ENCODE measurements around the gene SMIM35. TPM values are rescaled to one million over a fixed set of nuclear protein-coding genes. Genes with fewer than 3 reads are reported as not detected.

Gene SMIM35
- total and polyA plus RNA-seq, 2 donors (not counting 3 experiments of a cell fraction or from before 2014, with no cell fraction given), result not detected

GRCh38 chr11:118051611-118052461, 34.9 kb downstream of the SMIM35 start:
- POLR2A ChIA-PET, result no interaction called here
- no peak for FAIRE-seq

More at GRCh38 chr11:118051611-118052461, 34.9 kb downstream of the SMIM35 start:
- intact Hi-C loops (cut with micrococcal nuclease), result no loop called here
- no TSS peak for BruUV-seq (replicated peaks)
- H2AFZ ChIP-seq (ENCODE audit: low read depth, low read length), result no peak overlapping the region
- CTCF ChIA-PET, result interaction anchor here (1.2 to 8.0 kb wide), 15 partner anchors 10 to 626 kb away, joined by 3 to 213 read pairs (median 16); partner anchors contain the start of gene FXYD2
- H3K9ac ChIP-seq (replicated peaks; ENCODE audit: extremely low read depth, insufficient read depth, low read length), result no peak overlapping the region
- no peaks in the 10 kb centered on the region for H3K79me2 ChIP-seq (ENCODE audit: control insufficient read depth, insufficient read depth, low read length)
- H3K9me3 ChIP-seq (replicated peaks; ENCODE audit: control insufficient read depth, insufficient read depth, low read length), result no peaks in the 10 kb centered on the region
- H3K4me1 ChIP-seq (ENCODE audit: control insufficient read depth, extremely low read depth, insufficient read depth, low read length), result no peaks in the 10 kb centered on the region
- no peak overlapping the region for H3K4me2 ChIP-seq (ENCODE audit: insufficient read depth, low read length)
- TF ChIP-seq, protein P1, sequence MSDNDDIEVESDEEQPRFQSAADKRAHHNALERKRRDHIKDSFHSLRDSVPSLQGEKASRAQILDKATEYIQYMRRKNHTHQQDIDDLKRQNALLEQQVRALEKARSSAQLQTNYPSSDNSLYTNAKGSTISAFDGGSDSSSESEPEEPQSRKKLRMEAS (IDR thresholded peaks at IDR 0.05; ENCODE audit: insufficient read depth, insufficient read length), result no peak
- TF ChIP-seq MYC (IDR thresholded peaks at IDR 0.05; ENCODE audit: low read depth, low read length), result no peak
- no peak for TF ChIP-seq GATA2 (IDR thresholded peaks at IDR 0.05; ENCODE audit: insufficient read depth, insufficient read length, low read depth, low read length)
- TF ChIP-seq POLR2AphosphoS5 (IDR thresholded peaks at IDR 0.05; ENCODE audit: insufficient read depth, low read depth, low read length), result no peak
- no peak for TF ChIP-seq POLR2A (IDR thresholded peaks at IDR 0.05; ENCODE audit: low read depth, low read length)
- TF ChIP-seq JUN (IDR thresholded peaks at IDR 0.05; ENCODE audit: borderline replicate concordance, insufficient read depth, insufficient read length, low read depth), result no peak
- TF ChIP-seq EZH2 (IDR thresholded peaks at IDR 0.05; ENCODE audit: borderline replicate concordance, low read depth, low read length, severe bottlenecking), result no peak
- TF ChIP-seq, protein P2, sequence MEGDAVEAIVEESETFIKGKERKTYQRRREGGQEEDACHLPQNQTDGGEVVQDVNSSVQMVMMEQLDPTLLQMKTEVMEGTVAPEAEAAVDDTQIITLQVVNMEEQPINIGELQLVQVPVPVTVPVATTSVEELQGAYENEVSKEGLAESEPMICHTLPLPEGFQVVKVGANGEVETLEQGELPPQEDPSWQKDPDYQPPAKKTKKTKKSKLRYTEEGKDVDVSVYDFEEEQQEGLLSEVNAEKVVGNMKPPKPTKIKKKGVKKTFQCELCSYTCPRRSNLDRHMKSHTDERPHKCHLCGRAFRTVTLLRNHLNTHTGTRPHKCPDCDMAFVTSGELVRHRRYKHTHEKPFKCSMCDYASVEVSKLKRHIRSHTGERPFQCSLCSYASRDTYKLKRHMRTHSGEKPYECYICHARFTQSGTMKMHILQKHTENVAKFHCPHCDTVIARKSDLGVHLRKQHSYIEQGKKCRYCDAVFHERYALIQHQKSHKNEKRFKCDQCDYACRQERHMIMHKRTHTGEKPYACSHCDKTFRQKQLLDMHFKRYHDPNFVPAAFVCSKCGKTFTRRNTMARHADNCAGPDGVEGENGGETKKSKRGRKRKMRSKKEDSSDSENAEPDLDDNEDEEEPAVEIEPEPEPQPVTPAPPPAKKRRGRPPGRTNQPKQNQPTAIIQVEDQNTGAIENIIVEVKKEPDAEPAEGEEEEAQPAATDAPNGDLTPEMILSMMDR (IDR thresholded peaks at IDR 0.05; ENCODE audit: extremely low read depth in 1 of 2, insufficient read depth in 1 of 2, low read depth in 1 of 2, low read length in 2 of 2), result no peak
- no peak for TF ChIP-seq FOS (IDR thresholded peaks at IDR 0.05; ENCODE audit: borderline replicate concordance, insufficient read depth, low read length)
- DNase-seq (ENCODE audit: low read depth, low spot score), result no peak
- H3K27ac ChIP-seq (ENCODE audit: insufficient read depth, low read depth, low read length), result no peak overlapping the region
- H3K36me3 ChIP-seq (ENCODE audit: control insufficient read depth in 2 of 2, extremely low read depth in 1 of 2, insufficient read depth in 2 of 2, low read length in 2 of 2), result no peaks in the 10 kb centered on the region
- no peak overlapping the region for H3K4me3 ChIP-seq (replicated peaks in 1 of 3; ENCODE audit: insufficient read depth in 1 of 3, low read depth in 1 of 3, low read length in 3 of 3)
- dilution Hi-C loops (cut with MboI; ENCODE audit: extremely low pct_ligation_motif_present, low sequenced_read_pairs), result no loop called here
- peaks cover 5 to 7% of the 10 kb centered on the region in 2 experiments for H3K27me3 ChIP-seq (ENCODE audit: control insufficient read depth in 2 of 2, insufficient read depth in 2 of 2, low read length in 2 of 2)
- no peaks in the 10 kb centered on the region for H3K9me1 ChIP-seq (replicated peaks; ENCODE audit: control insufficient read depth, extremely low read depth, insufficient read depth, low read length)
- H4K20me1 ChIP-seq (replicated peaks; ENCODE audit: control insufficient read depth, extremely low read depth, insufficient read depth, low read length), result no peaks in the 10 kb centered on the region

All from endothelial cell of umbilical vein (primary cell).